Medulla oblongata (tissue), 1 donor: ENCODE results near the gene SLC2A9.
"Not testable (repeated sequence)": the region's sequence is repeated elsewhere in the genome, so short reads cannot be mapped to it uniquely, and the experiment has no call there.

Experiments
- DNase-seq: peaks from one replicate; pipeline ENCODE4 v3.0.0-alpha.2; 2015; ENCODE audit errors: extremely low spot score

SLC2A9 gene

DNA sequence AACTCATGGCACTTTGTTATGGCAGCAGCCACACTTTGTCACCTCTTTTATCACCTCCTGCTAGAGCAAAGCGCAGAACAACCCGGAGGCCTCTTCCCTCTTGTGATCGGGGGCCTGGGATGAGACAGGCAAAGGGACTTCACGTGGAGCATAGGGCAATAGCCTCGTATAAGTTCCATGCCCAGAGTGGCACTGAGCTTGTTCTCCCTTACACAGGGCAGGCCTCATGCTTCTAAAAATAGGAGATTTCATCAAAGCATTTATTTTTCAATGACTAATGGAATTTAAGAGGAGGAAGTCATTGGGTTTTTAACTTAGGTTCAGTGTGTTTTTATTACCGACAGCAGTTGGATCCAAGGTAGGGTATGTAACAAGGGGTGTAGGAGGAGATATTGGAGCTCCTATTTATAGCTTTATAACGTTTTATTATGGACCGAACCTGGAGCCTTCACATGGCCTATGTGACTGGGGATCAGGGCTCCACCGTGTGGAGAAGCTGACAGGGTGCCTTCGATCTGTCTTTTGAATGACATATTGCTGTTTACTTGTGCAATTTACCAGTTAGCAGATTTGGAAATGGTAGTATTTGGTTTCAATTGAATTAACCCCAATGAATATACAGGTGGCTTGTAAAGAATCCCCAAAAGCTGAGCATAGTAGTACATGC lies 93.8 kb downstream of the SLC2A9 start:
- no peak for DNase-seq

DNA sequence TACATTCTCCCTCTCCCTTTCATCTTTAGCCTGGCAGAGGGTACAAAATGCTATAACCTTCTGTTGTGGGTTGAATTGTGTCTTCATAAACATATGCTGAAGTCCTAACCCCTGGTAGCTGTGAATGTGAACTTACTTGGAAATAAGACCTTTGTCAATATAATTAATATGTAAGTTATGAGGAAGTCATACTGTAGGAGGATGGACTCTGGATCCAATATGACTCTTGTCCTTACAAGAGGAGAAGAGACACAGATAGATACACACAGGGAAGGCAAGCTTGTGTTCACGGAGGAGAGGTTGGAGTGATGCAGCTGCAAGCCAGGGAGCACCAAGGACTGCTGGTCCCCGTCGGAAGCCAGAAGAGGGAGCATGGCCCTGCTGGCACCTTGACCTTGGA lies 94.7 kb downstream of the SLC2A9 start:
- DNase-seq, result no peak

- DNase-seq, result no peak
Measured at GRCh38 chr4:9925750-9926439, 95.4 kb downstream of the SLC2A9 start.

DNA sequence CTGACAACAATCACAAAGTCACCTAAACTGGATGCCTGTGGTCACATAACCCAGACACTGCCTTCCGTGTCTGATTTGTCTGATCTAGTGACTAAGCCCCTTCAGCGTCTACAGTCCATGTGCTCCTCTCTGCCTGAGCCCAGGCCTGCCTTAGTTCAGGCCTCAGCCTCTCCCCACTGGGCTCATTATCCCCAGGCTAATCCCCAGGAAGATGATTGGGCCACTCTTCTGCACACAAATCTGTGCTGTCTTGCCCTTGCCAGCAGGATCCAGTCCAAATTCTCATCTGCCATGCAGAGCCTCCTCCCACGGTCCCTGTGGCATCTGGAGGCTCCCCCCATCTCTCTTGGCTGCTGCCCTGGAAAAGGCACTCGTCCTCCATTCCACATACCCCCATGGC lies 96.5 kb downstream of the SLC2A9 start:
- DNase-seq, result no peak

GRCh38 chr4:9923195-9923812 lies 98.0 kb downstream of the SLC2A9 start:
- no peak for DNase-seq

GRCh38 chr4:9921326-9921725 lies 100.0 kb downstream of the SLC2A9 start:
- no peak for DNase-seq

DNA sequence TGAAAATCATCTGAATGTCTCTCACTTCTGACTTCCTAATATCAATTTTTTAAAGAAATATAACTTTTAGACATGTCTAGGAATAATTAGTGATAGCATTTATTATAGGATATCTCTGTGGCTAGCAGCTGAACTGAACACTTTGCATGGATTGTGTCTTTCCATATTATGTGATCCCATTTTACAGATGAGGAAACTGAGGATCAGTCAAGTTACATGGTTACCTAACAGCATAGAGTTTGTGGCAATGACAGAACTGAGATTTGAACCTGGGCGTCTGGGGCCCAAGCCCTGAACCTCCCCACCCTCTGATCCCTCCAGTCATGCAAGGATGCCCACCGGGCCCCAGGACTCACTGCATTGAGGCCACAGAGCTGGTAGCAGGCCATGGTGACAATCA lies 101.3 kb downstream of the SLC2A9 start:
- no peak for DNase-seq

DNA sequence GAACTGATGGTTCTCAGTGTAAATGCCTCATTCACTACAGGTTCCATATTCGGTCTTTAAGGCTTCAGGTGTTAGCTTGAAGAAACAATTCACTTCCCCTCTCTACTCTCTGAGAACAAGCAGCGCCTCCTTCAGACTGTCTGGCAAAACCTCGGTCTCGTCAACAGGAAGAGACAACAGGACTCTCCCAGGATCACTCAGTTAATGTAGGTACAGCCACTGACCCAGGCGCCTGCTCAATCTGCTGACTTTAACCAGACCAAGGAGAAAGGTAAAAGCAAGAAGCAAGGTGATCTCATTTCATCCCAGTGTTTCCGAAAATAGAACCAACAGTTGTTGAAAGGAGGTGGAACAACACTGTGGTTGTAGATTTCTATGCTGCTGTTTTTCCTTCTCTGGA lies 102.2 kb downstream of the SLC2A9 start:
- DNase-seq, result no peak

- no peak for DNase-seq
Measured at GRCh38 chr4:9918484-9918883, 102.8 kb downstream of the SLC2A9 start.

DNA sequence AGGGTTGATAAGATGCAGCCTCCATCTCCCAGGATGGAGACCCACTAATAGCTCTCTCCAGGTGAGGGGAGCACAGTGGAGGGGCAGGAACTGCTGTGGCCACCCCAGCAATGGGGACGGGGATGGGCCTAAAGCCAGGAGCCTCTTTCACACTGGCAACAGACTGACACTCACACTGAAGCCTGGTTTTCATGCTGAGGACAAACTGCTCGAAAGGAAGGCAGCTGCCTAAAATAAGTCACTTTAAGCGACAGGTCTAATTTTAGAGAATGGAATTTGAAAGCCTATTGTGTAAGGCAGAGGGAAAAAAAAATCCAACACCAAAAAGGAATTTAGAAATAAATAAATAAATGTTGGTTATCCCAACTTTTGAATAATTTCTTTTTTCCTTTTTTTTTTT lies 104.4 kb downstream of the SLC2A9 start:
- DNase-seq, result no peak

GRCh38 chr4:9916346-9916745 lies 105.0 kb downstream of the SLC2A9 start:
- no peak for DNase-seq

- no peak for DNase-seq
Measured at GRCh38 chr4:9913846-9914245, 107.5 kb downstream of the SLC2A9 start.

- no peak for DNase-seq
Measured at GRCh38 chr4:9906996-9907395, 114.3 kb downstream of the SLC2A9 start.

DNA sequence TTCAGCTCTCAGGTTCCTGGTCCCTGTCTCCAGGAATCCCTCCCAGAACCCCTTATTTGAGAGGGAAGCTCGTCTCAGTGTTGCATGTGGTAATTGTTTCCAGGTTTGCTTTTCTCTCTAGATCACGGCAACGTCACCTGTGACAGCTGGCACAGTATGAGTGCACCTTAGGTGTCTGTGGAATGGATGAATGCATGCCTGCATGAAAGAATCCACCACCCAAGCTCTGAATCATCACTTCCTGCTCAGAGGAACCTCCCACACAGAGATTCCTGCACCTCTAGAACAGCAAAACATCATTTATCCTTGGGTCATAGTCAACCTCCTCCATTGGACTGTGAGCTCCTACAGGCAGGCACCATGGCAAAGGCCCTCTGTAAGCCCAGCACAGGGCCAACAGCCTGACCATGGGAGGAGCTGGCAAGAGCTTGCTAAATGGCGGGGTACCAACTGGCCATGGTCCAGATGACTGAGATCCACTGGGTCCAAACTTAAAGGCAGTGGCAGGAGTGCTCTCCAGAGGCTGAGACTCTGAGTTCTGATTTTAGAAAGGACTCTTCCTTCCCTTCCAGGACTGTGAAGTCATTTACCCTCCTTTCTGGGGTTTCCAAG lies 116.2 kb downstream of the SLC2A9 start:
- DNase-seq, result peak; percentile 50

GRCh38 chr4:9903317-9903716 lies 118.0 kb downstream of the SLC2A9 start:
- no peak for DNase-seq

- DNase-seq, result no peak
Measured at GRCh38 chr4:9901257-9901656, 120.0 kb downstream of the SLC2A9 start.

DNA sequence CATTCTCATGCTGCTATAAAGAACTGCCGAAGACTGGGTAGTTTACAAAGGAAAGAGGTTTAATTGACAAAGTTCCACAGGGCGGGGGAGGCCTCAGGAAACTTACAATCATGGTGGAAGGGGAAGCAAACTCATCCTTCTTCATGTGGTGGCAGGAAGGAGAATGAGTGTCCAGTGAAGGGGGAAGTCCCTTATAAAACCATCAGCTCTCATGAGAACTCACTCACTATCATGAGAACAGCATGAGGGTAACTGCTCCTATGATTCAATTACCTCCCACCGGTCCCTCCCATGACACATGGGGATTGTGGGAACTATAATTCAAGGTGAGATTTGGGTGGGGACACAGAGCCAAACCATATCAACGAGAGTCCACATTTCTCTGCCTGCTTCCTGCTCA lies 120.7 kb downstream of the SLC2A9 start:
- DNase-seq, result not testable (repeated sequence)

DNA sequence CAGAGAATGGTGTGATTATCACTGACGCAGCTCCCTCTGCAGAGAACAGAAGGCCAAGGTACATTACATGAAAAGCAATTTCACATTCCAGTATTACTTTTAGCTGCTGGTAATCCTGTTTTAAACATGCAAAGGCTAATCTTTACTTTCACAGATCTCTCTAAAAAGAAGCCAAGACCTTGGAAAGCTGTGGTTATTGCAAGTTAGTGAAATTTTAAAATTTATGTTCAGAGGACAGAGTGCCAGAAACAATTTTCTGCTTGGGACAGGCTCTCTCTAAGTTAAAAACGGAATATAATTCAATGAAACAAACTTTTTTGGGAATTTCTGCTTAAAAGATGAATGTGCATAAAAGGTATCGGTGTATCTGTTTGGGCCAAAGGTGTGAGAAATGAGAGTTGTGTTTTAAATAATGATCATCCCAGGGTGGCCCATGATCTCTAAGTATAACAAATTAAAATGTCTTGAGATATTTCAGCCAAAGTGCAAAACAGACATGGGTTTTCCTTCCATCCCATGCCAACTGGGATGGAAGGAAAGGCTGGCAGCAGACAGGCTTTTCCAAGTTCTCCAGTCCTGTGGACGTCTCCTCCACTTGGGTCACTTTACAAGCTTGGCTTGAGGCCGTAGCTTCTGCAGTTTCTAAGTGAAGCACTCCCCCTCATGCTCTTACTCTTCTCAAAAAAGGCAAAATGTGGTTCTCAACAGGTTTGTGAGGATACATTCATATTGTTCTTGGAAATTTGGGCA lies 121.8 kb downstream of the SLC2A9 start:
- no peak for DNase-seq

- DNase-seq, result peak; percentile 71
Measured at GRCh38 chr4:9898596-9899305, 122.5 kb downstream of the SLC2A9 start.

GRCh38 chr4:9895333-9895705 lies 126.0 kb downstream of the SLC2A9 start:
- DNase-seq, result no peak

DNA sequence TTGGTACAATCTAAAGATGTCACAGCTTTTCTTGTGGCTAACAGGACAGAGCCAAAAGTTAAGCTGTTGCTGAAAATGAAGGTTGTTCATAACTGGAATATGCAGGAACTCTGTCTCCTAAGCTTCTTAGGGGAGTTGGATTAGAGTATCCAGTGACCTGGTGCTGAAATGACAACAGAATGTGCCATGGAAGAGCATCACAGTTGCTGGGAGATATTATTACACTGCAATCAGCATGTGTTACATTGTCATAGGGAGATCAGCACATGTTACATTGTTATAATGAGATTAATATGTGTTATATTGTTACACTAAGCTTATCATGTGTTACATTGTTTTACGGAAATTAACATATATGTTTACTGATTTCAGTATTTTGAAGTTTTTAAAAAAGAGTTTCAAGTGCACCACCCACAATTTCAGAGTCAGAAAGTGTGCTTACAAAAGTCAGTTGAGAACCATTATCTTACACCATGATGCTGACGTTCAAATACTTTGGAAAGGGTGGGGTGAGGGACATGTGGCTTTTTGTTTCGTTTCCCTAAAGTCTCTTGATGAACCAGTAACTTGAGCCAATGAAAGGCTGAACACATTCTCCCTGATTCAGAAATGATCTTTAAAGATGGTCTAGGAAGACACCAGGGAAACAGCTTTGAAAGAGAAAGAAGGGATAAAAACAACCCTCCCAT lies 126.5 kb downstream of the SLC2A9 start:
- peak; percentile 24 for DNase-seq
